ENCODE data around the gene DDX3X. TPM values are rescaled to one million over a fixed set of nuclear protein-coding genes. Genes with fewer than 3 reads are reported as not detected.

DDX3X gene
- total RNA-seq, 2 experiments from 2014 or later, result 75.1 to 85.0 TPM

DNA sequence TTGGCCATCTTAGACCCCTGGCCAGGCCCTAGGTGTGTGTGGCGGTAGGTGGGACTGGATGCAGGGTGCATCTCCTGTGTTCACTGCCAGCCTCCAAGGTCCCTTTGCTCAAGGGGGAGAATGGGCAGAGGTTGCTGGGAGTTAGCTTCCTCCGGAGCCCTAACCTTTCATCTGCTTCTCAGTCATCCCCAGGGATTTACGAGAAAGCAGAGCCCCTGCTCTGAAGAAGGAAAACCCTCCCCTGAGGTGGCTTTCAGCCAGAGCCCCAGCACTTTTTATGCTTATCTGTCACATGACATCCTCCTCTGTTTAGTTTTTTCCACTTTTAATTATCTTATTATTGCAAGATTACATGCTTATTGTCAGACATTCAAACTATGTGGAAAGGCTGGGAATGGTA is 44.9 kb upstream of the DDX3X start:
- intact Hi-C loops (cut with micrococcal nuclease; ENCODE audit: unreplicated experiment), result no loop called here
- Histone ChIP-seq H3K27ac (ENCODE audit: low read depth, low read length, poor library complexity, severe bottlenecking) (no peak overlapping the region), H3K4me3 (ENCODE audit: low read depth, low read length, poor library complexity, severe bottlenecking) (no peak overlapping the region), H2AFZ (ENCODE audit: low read length) (no peak overlapping the region), H4K20me1 (ENCODE audit: insufficient read depth, low read length) (no peaks in the 10 kb centered on the region), H3K4me2 (ENCODE audit: low read length) (no peak overlapping the region), H3K4me1 (ENCODE audit: insufficient read depth, low read length, poor library complexity, severe bottlenecking) (no peaks in the 10 kb centered on the region), H3K9me2 (ENCODE audit: insufficient read depth, low read length) (no peaks in the 10 kb centered on the region), H3K9me3 (ENCODE audit: low read length) (0 out of 2 replicates have a peak, but pooled peaks cover 6% of the 10 kb centered on the region), H3K36me3 (ENCODE audit: insufficient read depth, low read length) (no peaks in the 10 kb centered on the region), H3K79me2 (ENCODE audit: insufficient read depth, low read depth, low read length) (no peaks in the 10 kb centered on the region)
- ChIA-PET CTCF (ENCODE audit: unreplicated experiment) (no interaction called here), POLR2A (interaction anchor here (0.7 kb wide), 1 partner anchor 105 kb away, joined by 3 read pairs; no protein-coding TSS in a partner anchor)
- DNase-seq (ENCODE audit: low spot score), result no peak
- no peak for TF ChIP-seq EZH2phosphoT487 (IDR thresholded peaks at IDR 0.05; ENCODE audit: borderline replicate concordance, low read depth, low read length)
- TF ChIP-seq, protein P1, sequence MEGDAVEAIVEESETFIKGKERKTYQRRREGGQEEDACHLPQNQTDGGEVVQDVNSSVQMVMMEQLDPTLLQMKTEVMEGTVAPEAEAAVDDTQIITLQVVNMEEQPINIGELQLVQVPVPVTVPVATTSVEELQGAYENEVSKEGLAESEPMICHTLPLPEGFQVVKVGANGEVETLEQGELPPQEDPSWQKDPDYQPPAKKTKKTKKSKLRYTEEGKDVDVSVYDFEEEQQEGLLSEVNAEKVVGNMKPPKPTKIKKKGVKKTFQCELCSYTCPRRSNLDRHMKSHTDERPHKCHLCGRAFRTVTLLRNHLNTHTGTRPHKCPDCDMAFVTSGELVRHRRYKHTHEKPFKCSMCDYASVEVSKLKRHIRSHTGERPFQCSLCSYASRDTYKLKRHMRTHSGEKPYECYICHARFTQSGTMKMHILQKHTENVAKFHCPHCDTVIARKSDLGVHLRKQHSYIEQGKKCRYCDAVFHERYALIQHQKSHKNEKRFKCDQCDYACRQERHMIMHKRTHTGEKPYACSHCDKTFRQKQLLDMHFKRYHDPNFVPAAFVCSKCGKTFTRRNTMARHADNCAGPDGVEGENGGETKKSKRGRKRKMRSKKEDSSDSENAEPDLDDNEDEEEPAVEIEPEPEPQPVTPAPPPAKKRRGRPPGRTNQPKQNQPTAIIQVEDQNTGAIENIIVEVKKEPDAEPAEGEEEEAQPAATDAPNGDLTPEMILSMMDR (conservative IDR thresholded peaks at IDR 0.05; ENCODE audit: low read length), result no peak
- BruUV-seq (replicated peaks), result no TSS peak

DNA sequence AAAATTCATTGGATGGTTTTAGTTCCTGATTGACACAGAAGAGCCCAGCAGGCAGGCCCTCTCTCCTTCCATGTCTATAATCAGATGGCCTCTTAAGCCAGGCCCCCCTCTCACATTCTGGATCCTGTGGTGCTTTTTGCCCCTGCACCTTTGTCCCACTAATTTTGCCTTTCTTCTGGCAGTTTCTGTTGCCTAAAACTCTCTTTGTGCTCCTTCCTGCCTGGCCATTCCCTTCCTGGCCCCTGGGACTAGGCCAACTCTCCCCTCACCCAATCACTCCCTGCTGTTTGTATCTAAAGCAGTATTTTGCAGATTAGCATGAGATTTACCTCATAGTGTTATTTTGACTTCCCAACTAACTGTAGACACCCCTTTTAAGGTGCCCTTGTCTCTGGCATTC is 42.7 kb upstream of the DDX3X start:
- Histone ChIP-seq H3K36me3 (ENCODE audit: insufficient read depth, low read length) (no peaks in the 10 kb centered on the region), H4K20me1 (ENCODE audit: insufficient read depth, low read length) (no peaks in the 10 kb centered on the region), H2AFZ (ENCODE audit: low read length) (no peak overlapping the region), H3K79me2 (ENCODE audit: insufficient read depth, low read depth, low read length) (no peaks in the 10 kb centered on the region), H3K4me3 (ENCODE audit: low read depth, low read length, poor library complexity, severe bottlenecking) (no peak overlapping the region), H3K9me2 (ENCODE audit: insufficient read depth, low read length) (no peaks in the 10 kb centered on the region), H3K9me3 (ENCODE audit: low read length) (0 out of 2 replicates have a peak, but pooled peaks cover 6% of the 10 kb centered on the region), H3K27ac (ENCODE audit: low read depth, low read length, poor library complexity, severe bottlenecking) (no peak overlapping the region), H3K4me2 (ENCODE audit: low read length) (no peak overlapping the region), H3K4me1 (ENCODE audit: insufficient read depth, low read length, poor library complexity, severe bottlenecking) (no peaks in the 10 kb centered on the region)
- TF ChIP-seq EZH2phosphoT487 (IDR thresholded peaks at IDR 0.05; ENCODE audit: borderline replicate concordance, low read depth, low read length), result no peak
- TF ChIP-seq, protein P1 (conservative IDR thresholded peaks at IDR 0.05; ENCODE audit: low read length), result no peak
- no TSS peak for BruUV-seq (replicated peaks)
- intact Hi-C loops (cut with micrococcal nuclease; ENCODE audit: unreplicated experiment), result no loop called here
- no peak for DNase-seq (ENCODE audit: low spot score)
- CTCF ChIA-PET (ENCODE audit: unreplicated experiment), result no interaction called here
- POLR2A ChIA-PET, result no interaction called here

DNA sequence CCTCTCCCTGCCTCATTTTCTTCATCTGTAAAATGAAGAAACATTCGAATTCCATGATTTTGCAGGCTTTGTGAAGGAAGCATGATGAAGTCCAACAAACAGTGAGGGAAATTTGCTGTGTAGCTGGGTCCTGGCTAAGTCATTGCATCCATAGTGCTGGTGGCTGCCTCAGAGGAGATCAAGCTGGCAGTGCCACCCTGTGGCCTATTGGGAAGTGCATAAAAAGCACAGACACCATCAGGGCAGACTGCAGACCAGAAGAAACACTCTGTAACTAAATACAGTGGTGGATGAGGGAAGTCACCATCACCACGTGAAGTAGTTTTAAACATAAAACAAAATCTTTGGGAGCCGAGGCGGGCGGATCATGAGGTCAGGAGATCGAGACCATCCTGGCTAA is 40.7 kb upstream of the DDX3X start:
- intact Hi-C loops (cut with micrococcal nuclease; ENCODE audit: unreplicated experiment), result no loop called here
- peak; percentile 36 for DNase-seq (ENCODE audit: low spot score)
- CTCF ChIA-PET (ENCODE audit: unreplicated experiment), result interaction anchor here (0.6 kb wide), 1 partner anchor 499 kb away, joined by 3 read pairs; no protein-coding TSS in a partner anchor

More for the DNA sequence above, 40.7 kb upstream of the DDX3X start:
- POLR2A ChIA-PET, result no interaction called here
- Histone ChIP-seq H3K4me1 (ENCODE audit: insufficient read depth, low read length, poor library complexity, severe bottlenecking) (no peaks in the 10 kb centered on the region), H3K79me2 (ENCODE audit: insufficient read depth, low read depth, low read length) (no peaks in the 10 kb centered on the region), H3K4me3 (ENCODE audit: low read depth, low read length, poor library complexity, severe bottlenecking) (no peak overlapping the region), H3K27ac (ENCODE audit: low read depth, low read length, poor library complexity, severe bottlenecking) (no peak overlapping the region), H3K9me2 (ENCODE audit: insufficient read depth, low read length) (no peaks in the 10 kb centered on the region), H2AFZ (ENCODE audit: low read length) (no peak overlapping the region), H3K4me2 (ENCODE audit: low read length) (no peak overlapping the region), H3K9me3 (ENCODE audit: low read length) (0 out of 2 replicates have a peak, but pooled peaks cover 6% of the 10 kb centered on the region), H4K20me1 (ENCODE audit: insufficient read depth, low read length) (no peaks in the 10 kb centered on the region), H3K36me3 (ENCODE audit: insufficient read depth, low read length) (no peaks in the 10 kb centered on the region)
- BruUV-seq (replicated peaks), result no TSS peak
- TF ChIP-seq EZH2phosphoT487 (IDR thresholded peaks at IDR 0.05; ENCODE audit: borderline replicate concordance, low read depth, low read length), result no peak
- TF ChIP-seq, protein P1 (conservative IDR thresholded peaks at IDR 0.05; ENCODE audit: low read length), result peak; percentile 51

All from OCI-LY7 (cell line).